Heart left ventricle (tissue), 16 donors: ENCODE measurements around the gene CNTNAP5. TPM values are rescaled to one million over a fixed set of nuclear protein-coding genes. Genes with fewer than 3 reads are reported as not detected.

Source experiments
- ATAC-seq, 4 donors: fragments of 200-7000 bp; cut with Tn5 transposase; one replicate each; pipeline ENCODE4 v1.9.1; 2020 to 2022; ENCODE audit warnings: moderate library complexity in 4 of 4, mild to moderate bottlenecking in 3 of 4, moderate number of reproducible peaks in 1 of 4
- DNase-seq, 5 donors: peaks; one replicate each; pipeline ENCODE4 v3.0.0-alpha.2; 2020
- H3K27ac ChIP-seq, 12 donors: fragments of 200-600 bp; sonication (generic) in 4 of 12; one replicate each; pipeline versions ENCODE4 v1.5.0 to v1.8.0; 2016 to 2022; ENCODE audit warnings: mild to moderate bottlenecking in 2 of 12
- H3K27me3 ChIP-seq, 9 donors: fragments of 200-600 bp; sonication (generic) in 2 of 9; one replicate each; pipeline versions ENCODE4 v1.5.1 to v1.8.0; 2016 to 2022; ENCODE audit warnings: mild to moderate bottlenecking in 3 of 9
- H3K36me3 ChIP-seq, 9 donors: fragments of 200-600 bp; sonication (generic) in 2 of 9; one replicate each; pipeline versions ENCODE4 v1.5.0 to v1.8.0; 2018 to 2022; ENCODE audit warnings: mild to moderate bottlenecking in 2 of 9
- H3K4me1 ChIP-seq, 12 donors: fragments of 200-600 bp; sonication (generic) in 4 of 12; one replicate each; pipeline versions ENCODE4 v1.5.0 to v1.8.0; 2016 to 2022; ENCODE audit warnings: mild to moderate bottlenecking in 3 of 12
- H3K4me3 ChIP-seq, 12 donors: fragments of 200-600 bp; sonication (generic) in 4 of 12; one replicate each; pipeline versions ENCODE4 v1.5.0 to v1.8.0; 2017 to 2022; ENCODE audit warnings: mild to moderate bottlenecking in 9 of 12, moderate library complexity in 4 of 12
- H3K9me3 ChIP-seq, 12 donors: fragments of 200-600 bp; sonication (generic) in 4 of 12; one replicate each; pipeline versions ENCODE4 v1.5.0 to v1.8.0; 2016 to 2022; ENCODE audit warnings: mild to moderate bottlenecking in 1 of 12
- CTCF ChIP-seq, 12 donors: fragments of 200-600 bp; sonication (generic) in 4 of 12; IDR thresholded peaks; one replicate each; pipeline versions ENCODE4 v1.5.0 to v1.8.0; 2018 to 2022; ENCODE audit warnings: antibody characterized with exemption in 12 of 12, mild to moderate bottlenecking in 5 of 12
- POLR2A ChIP-seq, 2 donors: fragments of 450-650 bp; IDR thresholded peaks; one replicate each; pipeline ENCODE4 v1.6.1; 2017; ENCODE audit warnings: antibody characterized with exemption in 2 of 2, mild to moderate bottlenecking in 2 of 2, moderate library complexity in 2 of 2
- WGBS, 4 donors: extraction: QIAGEN DNeasy Blood & Tissue Kit in 2 of 4; methylation state at CpG; one replicate each; pipeline versions ENCODE4 v1.1.5 to v1.1.7; 2013 to 2018; 5-methylcytosine and 5-hydroxymethylcytosine counted together
- intact Hi-C, 10 donors: fragments of 100-400 bp; cut with DNase I; formaldehyde crosslinking; loops; one replicate each; pipeline versions ENCODE4 v1.11.1 to v1.14.2; 2022
- polyA plus RNA-seq, 2 donors: library from polyadenylated mRNA; stranded (reverse); fragments of 200-250 nt; gene quantifications; one replicate each; pipeline ENCODE4 v1.2.3, GENCODE V29; 2013
- total RNA-seq, 9 donors: library from RNA; depleted of rRNA in 2 of 9; stranded (reverse); fragments of >200 nt in 2 of 9; fragmentation: NEBNext Ultra II Directional in 3 of 9; extraction: Animal tissue kit (Norgen Biotek cat#: 25700) in 3 of 9; gene quantifications; one replicate each; pipeline versions ENCODE4 v1.1.0 to v1.2.4, GENCODE V29; 2016 to 2023
- donor health status: ischemic (EF 13 %, LVEDD 7.1; RV severe dilation, severe dysfunction).
- donor health status: healthy with polysubstance abuse.
- donor health status: DM: no; HTN: yes; CAD: no.
- donor health status: DM: no; HTN: no; CAD: no.
- donor health status: ischemic (EF 25% LVEDD 6.9; RV normal size, moderate dysfunction).
- donor health status: ischemic (EF 25% LVEDD 5.7; RV mildly dilated, moderate dysfunction).
- donor health status: healthy.
- donor health status: DM: yes; HTN: yes; CAD: no.
- donor health status: ischemic (EF 35%, LVEDD 5.7; RV mildly dilated, moderate dysfunction).
- donor health status: nonischemic (EF 11% LVEDD 7.7; RV severe dilation, severe dysfunction).
- donor health status: DM: yes; HTN: yes; CAD: no.
- donor health status: PGD.
- donor health status: ischemic (EF 29% LVEDD 5.4; RV normal size, mild dysfunction).
- donor health status: nonischemic (EF 23%, LVEDD 6.1; RV moderate dilation, normal function).

CNTNAP5 gene
- total and polyA plus RNA-seq, 11 donors = not detected

GRCh38 chr2:124163840-124164239, 138.8 kb downstream of the CNTNAP5 start:
- WGBS, 4 donors = 91 to 93% (median 92%) methylated on average over 2 of the region's 2 CpGs
- TF ChIP-seq POLR2A (IDR thresholded peaks at IDR 0.05) = no peak
- no peak for TF ChIP-seq CTCF (IDR thresholded peaks at IDR 0.05)
- H3K36me3 ChIP-seq = no peaks in the 10 kb centered on the region
- H3K9me3 ChIP-seq = no peaks in the 10 kb centered on the region
- H3K4me1 ChIP-seq = no peaks in the 10 kb centered on the region
- ATAC-seq (no peak), DNase-seq (no peak)
- intact Hi-C loops = no loop called here
- H3K27ac ChIP-seq = no peak overlapping the region
- H3K4me3 ChIP-seq = no peak overlapping the region
- no peaks in the 10 kb centered on the region for H3K27me3 ChIP-seq

- no peak for TF ChIP-seq POLR2A (IDR thresholded peaks at IDR 0.05)
- no peak for TF ChIP-seq CTCF (IDR thresholded peaks at IDR 0.05)
- ATAC-seq (no peak), DNase-seq (no peak)
- H3K4me1 ChIP-seq = no peaks in the 10 kb centered on the region
- H3K36me3 ChIP-seq = no peaks in the 10 kb centered on the region
- intact Hi-C loops = no loop called here
- WGBS, 4 donors = 93 to 94% (median 93%) methylated on average over 6 of the region's 6 CpGs
- H3K4me3 ChIP-seq = no peak overlapping the region
- no peaks in the 10 kb centered on the region for H3K9me3 ChIP-seq
- no peak overlapping the region for H3K27ac ChIP-seq
- H3K27me3 ChIP-seq = no peaks in the 10 kb centered on the region
These were observed 140.6 kb downstream of the CNTNAP5 start for GRCh38 chr2:124165698-124166097.

- Histone ChIP-seq H3K27ac (no peak overlapping the region), H3K9me3 (peaks cover 0 to 11% (median 3%) of the 10 kb centered on the region in 12 donors), H3K36me3 (no peaks in the 10 kb centered on the region), H3K27me3 (no peaks in the 10 kb centered on the region), H3K4me1 (no peaks in the 10 kb centered on the region), H3K4me3 (no peak overlapping the region)
- intact Hi-C loops = no loop called here
- no peak for TF ChIP-seq CTCF (IDR thresholded peaks at IDR 0.05)
- no peak for TF ChIP-seq POLR2A (IDR thresholded peaks at IDR 0.05)
- DNase-seq (no peak), ATAC-seq (peak in 1 of 4 donors; percentile 64)
- 75 to 87% (median 84%) methylated on average over 3 of the region's 3 CpGs for WGBS, 4 donors
These were observed 146.5 kb downstream of the CNTNAP5 start for GRCh38 chr2:124171472-124172063.

GRCh38 chr2:124178719-124179118, 153.6 kb downstream of the CNTNAP5 start:
- peaks cover 0 to 8% (median 0%) of the 10 kb centered on the region in 12 donors for H3K4me1 ChIP-seq
- no peaks in the 10 kb centered on the region for H3K36me3 ChIP-seq
- WGBS, 4 donors = 89 to 98% (median 93%) methylated on average over 1 of the region's 1 CpG
- intact Hi-C loops = no loop called here
- TF ChIP-seq CTCF (IDR thresholded peaks at IDR 0.05) = no peak
- TF ChIP-seq POLR2A (IDR thresholded peaks at IDR 0.05) = no peak
- H3K27ac ChIP-seq = no peak overlapping the region
- H3K4me3 ChIP-seq = no peak overlapping the region
- H3K27me3 ChIP-seq = no peaks in the 10 kb centered on the region
- H3K9me3 ChIP-seq = peaks cover 0 to 6% (median 0%) of the 10 kb centered on the region in 12 donors
- DNase-seq (no peak), ATAC-seq (no peak)
